ENCODE data around the gene SPSB3. TPM values are rescaled to one million over a fixed set of nuclear protein-coding genes. Genes with fewer than 3 reads are reported as not detected.
"Not testable (repeated sequence)": the region's sequence is repeated elsewhere in the genome, so short reads cannot be mapped to it uniquely, and the experiment has no call there.

SPSB3 gene
- total and polyA plus RNA-seq, 2 donors, result 29.2 to 81.7 TPM

DNA sequence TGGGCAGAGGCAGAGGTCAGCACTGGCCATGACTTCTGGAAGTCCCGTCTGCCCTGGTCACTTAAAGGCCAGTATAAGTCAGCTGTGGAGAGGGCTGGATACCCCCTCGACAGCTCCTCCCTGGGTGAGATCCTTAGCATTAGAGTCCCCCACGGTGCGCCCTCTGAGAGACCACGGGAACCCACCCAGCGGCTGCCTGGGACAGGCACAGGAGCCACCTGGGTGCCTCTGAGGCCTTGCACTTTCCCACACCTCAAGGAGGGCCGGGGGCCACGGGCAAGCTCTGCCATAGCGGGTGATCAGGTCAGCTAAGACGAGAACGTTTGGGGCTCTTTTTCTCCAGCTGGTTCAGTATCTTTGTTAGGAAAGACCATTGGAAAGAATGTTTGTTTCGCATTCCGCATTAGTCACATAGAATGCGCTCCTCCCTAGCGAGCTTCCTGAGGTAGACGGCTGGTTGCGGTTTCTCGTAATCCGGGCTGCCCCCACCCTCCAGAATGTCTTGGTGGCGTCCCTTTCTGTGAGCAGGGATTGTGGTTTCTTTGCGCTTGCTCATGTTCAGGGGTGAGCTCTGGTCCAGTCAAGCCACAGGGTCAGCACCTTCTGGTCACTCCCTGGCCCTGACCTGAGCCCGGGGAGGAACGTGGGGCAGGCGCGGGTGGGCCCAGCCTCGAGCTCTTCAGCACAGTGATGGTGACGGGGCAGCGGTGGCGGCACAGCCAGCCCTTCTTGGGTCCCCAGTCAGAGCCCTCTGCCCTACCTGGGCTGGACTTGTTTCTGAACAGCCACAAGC is 36.3 kb downstream of the SPSB3 start:
- 91% methylated on average over 29 of the region's 29 CpGs for WGBS
- no peaks in the 10 kb centered on the region for H3K4me1 ChIP-seq (ENCODE audit: insufficient read depth)
- DNase-seq (ENCODE audit: extremely low spot score), result no peak
- no peak overlapping the region for H3K4me3 ChIP-seq (ENCODE audit: low read depth, low read length)
- H3K36me3 ChIP-seq (ENCODE audit: insufficient read depth), result peaks cover 4% of the 10 kb centered on the region
- H3K27ac ChIP-seq (ENCODE audit: low read depth), result no peak overlapping the region

DNA sequence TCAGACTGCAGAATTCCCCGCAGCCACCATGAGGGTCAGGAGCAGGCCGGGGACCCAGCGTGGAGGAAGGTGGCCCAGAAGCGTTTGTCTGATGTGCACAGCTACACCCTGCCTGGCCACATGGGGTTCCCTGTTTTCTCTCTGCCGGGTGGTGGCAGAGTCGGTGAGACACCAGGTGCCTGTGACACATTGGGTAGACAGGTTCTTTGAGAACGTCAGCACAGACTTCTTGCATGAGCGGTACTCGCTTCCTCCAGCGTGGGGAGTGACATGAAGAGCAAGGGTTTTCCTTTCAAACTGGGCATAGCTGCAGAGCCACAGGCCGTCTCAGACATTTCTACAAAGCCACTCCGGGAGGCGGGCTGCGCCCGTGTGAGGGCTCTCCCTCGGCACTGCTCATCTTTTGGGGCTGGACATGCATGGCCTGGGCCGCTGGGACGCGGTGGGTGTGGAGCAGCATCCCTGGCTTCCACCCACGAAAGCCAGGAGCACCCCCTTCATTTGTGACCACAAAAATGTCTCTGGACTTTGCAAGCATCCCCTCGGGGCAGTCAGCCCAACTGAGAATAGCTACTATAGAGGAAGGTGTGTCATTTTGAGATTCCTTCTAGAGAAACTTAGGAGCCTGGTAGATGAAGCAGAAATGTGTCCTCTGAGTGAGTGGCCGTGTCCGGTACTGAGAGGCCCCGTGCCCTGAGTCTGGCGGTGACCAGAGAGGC is 37.0 kb downstream of the SPSB3 start:
- Histone ChIP-seq H3K36me3 (ENCODE audit: insufficient read depth) (peaks cover 5% of the 10 kb centered on the region), H3K27ac (ENCODE audit: low read depth) (no peak overlapping the region), H3K4me3 (ENCODE audit: low read depth, low read length) (no peak overlapping the region), H3K4me1 (ENCODE audit: insufficient read depth) (no peaks in the 10 kb centered on the region)
- DNase-seq (ENCODE audit: extremely low spot score), result no peak
- 86% methylated on average over 25 of the region's 25 CpGs for WGBS

DNA sequence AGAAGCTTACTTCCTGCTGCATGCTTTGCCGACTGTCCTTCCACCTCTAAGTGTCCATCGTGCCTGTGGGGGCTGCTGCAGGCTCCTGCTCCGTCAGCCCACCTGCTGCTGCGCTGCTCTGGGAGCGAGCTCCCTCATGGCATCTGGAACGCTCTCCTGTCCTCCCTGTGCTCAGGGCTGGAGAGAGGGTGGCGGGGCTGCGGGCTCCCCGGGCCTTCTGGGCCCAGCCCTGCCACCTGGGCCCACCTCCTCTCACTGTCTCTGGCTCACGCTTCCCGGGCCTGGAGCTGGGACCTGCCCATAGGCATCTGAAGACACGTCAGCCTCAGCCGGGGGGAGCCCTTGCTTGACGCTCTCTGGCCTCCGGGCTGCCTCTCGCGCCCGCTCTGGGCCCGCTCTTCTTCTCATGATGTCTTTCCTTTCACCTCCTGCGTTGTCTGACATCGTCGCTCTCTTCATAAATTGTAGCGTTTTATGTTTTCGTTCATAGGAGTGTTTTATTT is 38.0 kb downstream of the SPSB3 start:
- Histone ChIP-seq H3K27ac (ENCODE audit: low read depth) (no peak overlapping the region), H3K36me3 (ENCODE audit: insufficient read depth) (peaks cover 5% of the 10 kb centered on the region), H3K4me1 (ENCODE audit: insufficient read depth) (no peaks in the 10 kb centered on the region), H3K4me3 (ENCODE audit: low read depth, low read length) (no peak overlapping the region)
- DNase-seq (ENCODE audit: extremely low spot score), result no peak
- WGBS, result 91% methylated on average over 24 of the region's 24 CpGs

DNA sequence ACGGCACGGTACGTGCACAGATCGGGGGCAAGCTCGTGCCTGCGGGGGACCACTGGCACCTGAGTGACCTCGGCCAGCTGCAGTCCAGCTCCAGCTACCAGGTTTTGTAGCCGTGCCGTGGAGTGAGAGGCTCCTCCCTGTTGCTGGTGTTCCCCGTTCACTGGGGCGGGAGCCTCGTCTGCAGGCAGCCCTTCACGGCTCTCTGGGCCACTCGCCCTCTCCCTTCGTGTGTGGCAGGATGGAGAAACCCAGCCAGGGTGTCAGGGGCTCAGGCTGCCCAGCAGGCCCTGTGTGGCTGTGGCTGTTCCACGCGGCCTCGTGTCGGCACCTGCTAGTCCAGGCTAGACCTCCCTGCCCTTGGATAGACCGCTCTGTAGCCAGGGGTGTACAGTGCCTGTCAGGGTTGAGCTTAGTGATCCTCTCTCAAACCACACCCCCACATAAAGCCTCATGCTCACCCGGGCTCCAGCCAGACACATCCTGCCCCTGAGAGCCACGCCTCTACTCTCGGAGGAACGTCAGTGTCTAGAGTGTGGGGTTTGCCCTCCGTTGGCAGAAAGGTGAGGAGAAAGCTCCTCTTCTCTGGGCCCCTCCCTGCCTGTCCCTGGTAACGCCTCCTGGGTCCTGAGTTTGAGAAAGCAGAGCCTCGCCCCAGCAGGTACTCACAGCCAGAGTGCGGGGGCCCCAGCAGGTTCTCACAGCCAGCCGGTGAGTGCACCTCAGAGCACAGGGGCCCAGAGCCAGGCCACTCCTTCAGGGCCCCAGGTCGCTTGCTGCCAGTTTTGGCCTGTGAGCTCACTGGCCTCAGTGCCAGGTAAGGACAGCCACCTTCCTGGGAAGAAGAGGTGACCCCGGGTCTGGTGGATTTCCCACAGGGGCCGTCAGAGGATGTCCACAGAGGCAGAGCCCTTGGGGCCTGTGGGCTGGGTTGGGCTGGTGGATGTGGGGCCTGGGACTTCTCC is 38.7 kb downstream of the SPSB3 start:
- H3K27ac ChIP-seq (ENCODE audit: low read depth), result no peak overlapping the region
- peaks cover 5% of the 10 kb centered on the region for H3K36me3 ChIP-seq (ENCODE audit: insufficient read depth)
- H3K4me3 ChIP-seq (ENCODE audit: low read depth, low read length), result no peak overlapping the region
- H3K4me1 ChIP-seq (ENCODE audit: insufficient read depth), result no peaks in the 10 kb centered on the region
- 89% methylated on average over 32 of the region's 32 CpGs for WGBS
- DNase-seq (ENCODE audit: extremely low spot score), result no peak

DNA sequence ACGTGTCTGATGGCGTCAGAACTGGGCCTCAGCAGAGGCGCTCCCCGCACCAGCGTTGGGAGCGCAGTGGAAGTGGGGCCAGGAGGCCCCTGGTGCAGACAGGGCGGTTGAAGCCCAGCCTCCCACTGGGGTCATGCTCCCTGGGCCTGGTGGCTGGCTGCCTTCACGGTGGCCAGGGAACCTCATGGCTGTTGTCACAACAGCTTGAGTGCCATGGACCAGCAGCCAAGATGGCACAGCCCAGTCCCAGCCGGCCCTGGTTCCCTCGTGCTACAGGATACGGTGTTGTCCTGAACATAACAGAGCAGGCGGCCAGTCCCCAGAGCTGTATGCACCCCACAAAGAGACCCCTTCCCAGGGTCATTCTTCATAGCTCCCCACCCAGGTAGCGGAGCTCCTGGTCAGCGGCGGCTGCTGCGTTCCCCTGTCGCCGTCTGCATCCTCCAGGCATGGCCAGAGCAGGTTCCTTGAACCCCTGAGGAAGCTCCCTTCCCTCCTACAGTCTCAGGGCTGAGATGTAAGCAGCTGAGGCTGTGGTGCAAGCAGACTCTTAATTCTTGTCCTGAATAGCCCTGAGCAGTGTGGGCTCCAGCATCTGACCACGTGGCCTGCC is 40.7 kb downstream of the SPSB3 start:
- WGBS, result 92% methylated on average over 19 of the region's 19 CpGs
- Histone ChIP-seq H3K4me3 (ENCODE audit: low read depth, low read length) (no peak overlapping the region), H3K27ac (ENCODE audit: low read depth) (no peak overlapping the region), H3K4me1 (ENCODE audit: insufficient read depth) (no peaks in the 10 kb centered on the region), H3K36me3 (ENCODE audit: insufficient read depth) (peaks cover 2% of the 10 kb centered on the region)
- no peak for DNase-seq (ENCODE audit: extremely low spot score)

DNA sequence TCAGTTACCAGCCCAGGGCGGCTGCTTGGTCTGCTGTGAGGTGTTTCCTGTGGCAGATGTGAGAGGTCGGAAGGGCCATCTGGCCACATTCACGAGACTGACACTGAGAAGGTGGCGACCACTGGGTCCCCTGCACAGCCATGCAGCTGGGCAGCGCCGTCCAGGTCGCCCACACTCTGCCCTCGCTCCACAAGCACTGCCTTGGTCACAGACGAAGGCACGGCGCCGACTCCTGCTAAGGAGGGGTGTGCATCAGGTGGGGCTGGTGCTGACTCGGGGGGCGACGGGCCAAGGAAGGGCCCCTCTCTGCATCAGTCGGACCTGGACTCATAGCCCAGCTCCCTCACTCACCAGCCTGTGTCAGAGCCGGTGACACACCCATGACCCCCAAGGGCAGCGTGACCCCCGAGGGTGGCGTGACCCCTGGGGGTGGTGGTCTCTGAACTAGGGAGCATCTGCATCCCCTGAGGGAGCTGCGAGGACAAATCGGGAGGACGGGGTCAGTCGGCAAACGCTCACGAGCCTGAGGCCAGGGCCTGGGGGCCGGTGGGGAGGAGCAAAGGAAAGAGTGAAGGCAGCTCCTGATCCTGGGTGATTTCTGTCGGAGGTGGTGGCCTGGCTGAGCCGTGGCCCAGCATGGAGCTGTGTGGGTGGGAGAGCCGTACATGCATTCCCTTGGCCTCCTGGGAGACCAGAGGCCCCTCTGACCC is 41.4 kb downstream of the SPSB3 start:
- DNase-seq (ENCODE audit: extremely low spot score), result no peak
- peaks cover 2% of the 10 kb centered on the region for H3K36me3 ChIP-seq (ENCODE audit: insufficient read depth)
- H3K27ac ChIP-seq (ENCODE audit: low read depth), result no peak overlapping the region
- 93% methylated on average over 30 of the region's 30 CpGs for WGBS
- H3K4me3 ChIP-seq (ENCODE audit: low read depth, low read length), result no peak overlapping the region
- no peaks in the 10 kb centered on the region for H3K4me1 ChIP-seq (ENCODE audit: insufficient read depth)

DNA sequence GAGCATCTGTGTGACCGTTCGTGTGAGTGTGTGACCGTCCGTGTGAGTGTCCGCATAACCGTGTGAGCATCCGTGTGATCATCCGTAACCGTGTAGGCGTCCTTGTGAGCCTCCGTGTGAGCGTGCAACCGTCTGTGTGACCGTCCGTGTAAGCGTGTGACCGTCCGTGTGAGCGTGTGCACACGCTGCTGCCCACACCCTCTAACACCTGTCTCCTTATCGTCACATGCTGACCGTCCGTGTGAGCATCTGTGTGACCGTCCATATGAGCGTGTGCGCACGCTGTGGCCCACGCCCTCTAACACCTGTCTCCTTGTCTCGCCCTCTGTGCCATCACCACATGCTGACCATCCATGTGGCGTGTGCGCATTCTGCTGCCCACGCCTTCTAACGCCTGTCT is 42.1 kb downstream of the SPSB3 start:
- Histone ChIP-seq H3K4me3 (ENCODE audit: low read depth, low read length) (no peak overlapping the region), H3K27ac (ENCODE audit: low read depth) (no peak overlapping the region), H3K4me1 (ENCODE audit: insufficient read depth) (no peaks in the 10 kb centered on the region), H3K36me3 (ENCODE audit: insufficient read depth) (peaks cover 2% of the 10 kb centered on the region)
- DNase-seq (ENCODE audit: extremely low spot score), result no peak
- WGBS, result 97% methylated on average over 33 of the region's 33 CpGs

DNA sequence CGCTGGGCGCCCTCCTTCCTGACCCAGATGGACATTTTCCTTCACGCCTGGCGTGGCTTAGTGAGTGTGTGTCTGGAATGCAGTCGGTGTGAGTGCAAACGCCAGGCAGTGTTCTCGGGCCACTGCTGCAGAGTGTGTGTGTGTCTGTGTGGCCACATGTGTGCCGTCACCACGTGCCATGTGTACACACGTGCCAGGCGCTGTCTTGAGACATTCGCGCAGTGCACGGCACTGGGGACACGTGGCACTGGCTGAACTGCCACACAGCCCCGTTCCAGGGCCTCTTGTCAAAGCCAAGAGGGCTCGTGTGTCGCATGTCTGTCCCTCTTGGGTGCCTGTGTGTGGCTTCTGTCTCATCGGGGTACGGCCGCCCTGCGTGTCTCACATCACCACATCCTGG is 47.6 kb downstream of the SPSB3 start:
- Histone ChIP-seq H3K27ac (ENCODE audit: low read depth) (no peak overlapping the region), H3K4me1 (ENCODE audit: insufficient read depth) (no peaks in the 10 kb centered on the region), H3K36me3 (ENCODE audit: insufficient read depth) (no peaks in the 10 kb centered on the region), H3K4me3 (ENCODE audit: low read depth, low read length) (no peak overlapping the region)
- WGBS, result 97% methylated on average over 22 of the region's 22 CpGs
- no peak for DNase-seq (ENCODE audit: extremely low spot score)

DNA sequence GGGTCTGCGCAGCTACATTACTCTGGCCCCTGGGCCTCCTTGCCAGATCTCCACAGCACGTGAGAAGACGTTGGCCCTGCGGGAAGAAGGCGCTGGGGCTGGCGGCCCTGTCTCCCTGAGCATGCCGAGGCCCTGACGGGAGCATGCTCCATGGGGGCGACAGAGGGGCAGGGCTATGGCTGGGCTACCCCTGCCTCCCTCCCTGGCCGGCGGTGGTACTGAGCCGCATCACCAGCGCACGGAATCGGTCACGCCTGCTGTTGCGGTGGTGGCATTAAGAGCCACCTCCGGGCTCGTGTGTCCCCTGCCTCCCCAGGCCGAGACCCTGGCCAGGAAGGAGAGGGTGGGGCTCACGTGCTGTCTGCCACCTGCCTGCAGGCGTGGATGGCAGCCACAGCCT is 48.2 kb downstream of the SPSB3 start:
- no peak overlapping the region for H3K4me3 ChIP-seq (ENCODE audit: low read depth, low read length)
- 94% methylated on average over 22 of the region's 22 CpGs for WGBS
- DNase-seq (ENCODE audit: extremely low spot score), result no peak
- no peaks in the 10 kb centered on the region for H3K4me1 ChIP-seq (ENCODE audit: insufficient read depth)
- H3K36me3 ChIP-seq (ENCODE audit: insufficient read depth), result no peaks in the 10 kb centered on the region
- no peak overlapping the region for H3K27ac ChIP-seq (ENCODE audit: low read depth)

DNA sequence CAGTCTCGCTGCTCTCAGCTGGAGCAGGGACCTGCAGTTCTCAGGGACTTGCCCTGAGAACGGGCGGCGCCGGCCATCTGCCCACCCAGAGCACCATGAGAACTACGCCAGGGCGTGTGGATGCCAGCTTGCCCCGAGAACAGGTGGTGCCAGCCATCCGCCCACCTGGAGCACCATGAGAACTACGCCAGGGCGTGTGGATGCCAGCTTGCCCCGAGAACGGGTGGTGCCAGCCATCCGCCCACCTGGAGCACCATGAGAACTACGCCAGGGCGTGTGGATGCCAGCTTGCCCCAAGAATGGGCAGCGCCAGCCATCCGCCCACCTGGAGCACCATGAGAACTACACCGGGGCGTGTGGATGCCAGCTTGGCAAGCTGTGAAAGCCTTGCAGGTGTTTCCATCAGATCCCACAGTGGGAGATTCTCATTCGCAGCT is 49.8 kb downstream of the SPSB3 start:
- not testable (repeated sequence) for H3K4me3 ChIP-seq (ENCODE audit: low read depth, low read length); H3K36me3 ChIP-seq (ENCODE audit: insufficient read depth); H3K27ac ChIP-seq (ENCODE audit: low read depth); DNase-seq (ENCODE audit: extremely low spot score); H3K4me1 ChIP-seq (ENCODE audit: insufficient read depth)
- 93% methylated on average over 21 of the region's 21 CpGs for WGBS

DNA sequence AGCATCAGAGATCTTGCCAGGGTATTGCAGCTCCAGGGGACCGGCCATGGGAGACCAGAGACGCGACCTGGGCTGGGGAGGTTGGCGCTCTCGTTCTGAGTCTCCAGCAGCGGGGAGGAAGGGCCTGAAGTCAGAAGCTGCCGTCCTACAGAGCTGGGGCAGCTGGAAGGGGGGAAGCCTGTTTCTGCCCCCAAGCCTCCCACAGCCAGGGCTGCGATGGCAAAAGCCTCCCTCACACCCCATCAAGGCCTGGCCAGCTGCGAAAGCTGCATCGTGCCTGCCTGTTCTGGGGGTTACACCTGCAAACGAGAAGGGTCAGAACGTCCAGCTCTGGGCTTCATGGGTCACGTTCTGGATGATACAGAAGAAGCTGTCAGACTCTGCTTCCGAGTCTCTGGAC is 50.3 kb downstream of the SPSB3 start:
- 86% methylated on average over 14 of the region's 14 CpGs for WGBS
- no peak overlapping the region for H3K27ac ChIP-seq (ENCODE audit: low read depth)
- H3K4me1 ChIP-seq (ENCODE audit: insufficient read depth), result no peaks in the 10 kb centered on the region
- no peak for DNase-seq (ENCODE audit: extremely low spot score)
- no peaks in the 10 kb centered on the region for H3K36me3 ChIP-seq (ENCODE audit: insufficient read depth)
- no peak overlapping the region for H3K4me3 ChIP-seq (ENCODE audit: low read depth, low read length)

DNA sequence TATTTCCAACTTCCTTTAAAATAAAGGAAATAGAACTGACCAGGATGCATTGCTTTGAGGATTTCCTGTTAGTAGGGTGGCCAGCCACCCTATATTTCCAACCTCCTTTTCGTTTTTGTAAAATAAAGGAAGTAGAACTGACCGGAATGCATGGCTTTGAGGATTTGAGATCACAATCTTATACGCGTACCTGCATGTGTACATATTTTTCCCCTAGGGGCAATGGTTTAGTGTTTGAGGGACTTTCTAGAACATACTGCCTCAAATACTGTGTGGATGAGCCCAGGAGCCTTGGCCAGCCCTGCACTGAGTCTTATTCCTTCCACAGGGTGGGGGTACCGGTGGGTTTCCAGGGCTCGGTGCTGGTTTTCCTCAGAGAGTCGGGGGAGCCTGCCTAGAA is 50.8 kb downstream of the SPSB3 start:
- H3K4me1 ChIP-seq (ENCODE audit: insufficient read depth), result no peaks in the 10 kb centered on the region
- 75% methylated on average over 7 of the region's 7 CpGs for WGBS
- no peak overlapping the region for H3K27ac ChIP-seq (ENCODE audit: low read depth)
- no peak overlapping the region for H3K4me3 ChIP-seq (ENCODE audit: low read depth, low read length)
- no peaks in the 10 kb centered on the region for H3K36me3 ChIP-seq (ENCODE audit: insufficient read depth)
- no peak for DNase-seq (ENCODE audit: extremely low spot score)
